Measurements from ENCODE around the gene MPPED2.

Gene MPPED2

DNA sequence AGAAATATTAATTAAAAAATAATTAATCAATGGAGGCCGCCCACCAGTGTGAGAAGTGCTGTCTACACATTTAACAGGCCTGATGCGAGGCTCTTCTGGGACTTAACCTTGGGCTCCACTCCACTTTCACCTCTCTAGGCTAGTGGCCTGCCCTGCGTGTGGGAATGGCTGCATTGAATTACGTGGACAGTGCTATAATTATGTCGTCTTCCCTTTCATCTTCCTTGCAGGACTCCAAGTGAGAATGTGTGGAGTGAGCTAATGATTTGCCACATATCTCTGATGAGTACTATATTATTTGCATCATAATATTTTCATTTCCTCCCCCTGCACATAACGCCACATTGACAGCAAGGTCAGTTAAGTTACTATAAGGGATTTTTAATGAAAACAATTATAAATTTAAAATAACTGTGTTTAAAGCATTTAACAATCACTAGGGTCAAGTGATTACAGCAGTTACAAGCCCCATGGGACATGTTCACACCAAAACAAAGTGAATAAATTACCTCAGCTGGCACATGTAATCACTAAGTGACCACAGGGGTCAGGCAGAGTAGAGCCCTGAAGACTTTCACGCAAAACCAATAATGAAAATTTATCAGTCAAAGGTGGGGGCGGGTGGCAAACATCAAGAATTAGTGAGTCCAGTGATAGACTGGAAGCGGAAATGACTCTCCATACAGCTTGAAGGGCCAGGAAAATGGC lies 63.5 kb downstream of the MPPED2 start:
- no peak for DNase-seq

DNA sequence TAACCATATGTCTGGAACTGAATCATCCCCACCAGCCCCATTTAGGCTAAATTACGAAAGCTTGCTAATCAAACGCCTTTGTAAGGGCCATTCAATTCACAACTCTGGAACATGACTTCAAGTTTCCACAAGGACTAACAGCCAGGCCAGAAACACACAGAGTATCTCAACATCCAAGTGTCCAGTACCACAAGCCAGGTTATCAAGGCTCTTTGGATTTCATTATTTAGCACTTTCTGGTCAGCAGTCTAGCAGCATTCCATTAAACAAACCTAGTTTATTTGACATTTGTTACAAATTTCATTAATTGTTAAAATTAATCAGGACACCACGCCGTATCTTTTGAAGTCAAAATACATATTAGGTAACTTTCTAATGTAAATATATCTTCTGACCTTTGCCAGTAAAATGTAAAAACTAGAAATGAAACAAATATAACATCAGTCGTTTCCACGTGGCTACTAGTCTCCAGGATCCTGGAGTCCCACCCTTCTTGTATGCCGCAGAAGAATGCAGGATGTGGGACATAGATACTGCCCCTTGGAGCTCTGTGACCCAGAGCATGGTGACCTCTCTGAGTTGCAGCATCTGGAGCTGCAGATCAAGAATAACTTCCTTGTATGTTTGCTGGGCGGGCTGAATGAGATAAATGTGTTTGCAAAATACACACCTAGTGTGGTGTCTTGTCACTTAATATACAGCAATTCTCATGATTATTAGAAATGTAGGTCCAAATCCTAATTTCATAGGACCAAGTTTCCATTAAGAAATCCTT lies 64.7 kb downstream of the MPPED2 start:
- DNase-seq = no peak

DNA sequence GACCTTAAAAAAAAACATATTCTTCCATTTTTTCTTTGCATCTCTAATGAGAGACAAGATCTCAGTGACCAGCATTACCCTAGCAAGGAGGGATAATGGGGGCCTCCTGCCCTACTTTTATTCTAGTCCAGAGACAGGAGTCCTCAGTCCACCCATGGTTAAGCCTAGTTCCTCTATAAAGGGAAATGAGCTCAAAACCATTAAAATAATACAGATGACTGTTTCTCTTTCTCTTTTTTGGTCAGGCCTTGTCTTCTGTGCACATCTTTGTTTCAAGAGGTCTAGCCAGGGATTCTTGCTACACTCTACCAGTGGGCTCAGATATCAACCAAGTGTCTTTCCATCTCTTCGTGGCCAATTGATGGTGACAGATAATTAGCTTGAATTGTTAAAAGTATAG lies 73.1 kb downstream of the MPPED2 start:
- DNase-seq = no peak

DNA sequence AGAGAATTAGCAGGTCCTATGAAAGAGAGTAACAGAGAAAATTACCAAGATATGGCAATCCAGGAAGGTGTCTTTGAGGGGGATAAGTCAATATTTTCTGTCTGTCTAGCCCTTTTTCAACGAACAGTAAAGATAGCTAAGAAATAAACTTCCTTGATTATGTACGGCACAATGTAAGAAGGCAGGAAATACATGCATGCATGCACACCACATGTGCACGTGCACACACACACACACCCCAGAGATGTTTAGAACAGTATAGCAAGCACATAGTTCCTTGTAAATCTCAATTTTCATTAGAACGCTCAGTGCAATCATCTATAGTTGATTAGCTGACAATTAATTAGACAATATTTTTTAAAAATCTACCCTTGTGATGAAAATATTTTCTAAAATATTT lies 74.7 kb downstream of the MPPED2 start:
- DNase-seq = no peak

DNA sequence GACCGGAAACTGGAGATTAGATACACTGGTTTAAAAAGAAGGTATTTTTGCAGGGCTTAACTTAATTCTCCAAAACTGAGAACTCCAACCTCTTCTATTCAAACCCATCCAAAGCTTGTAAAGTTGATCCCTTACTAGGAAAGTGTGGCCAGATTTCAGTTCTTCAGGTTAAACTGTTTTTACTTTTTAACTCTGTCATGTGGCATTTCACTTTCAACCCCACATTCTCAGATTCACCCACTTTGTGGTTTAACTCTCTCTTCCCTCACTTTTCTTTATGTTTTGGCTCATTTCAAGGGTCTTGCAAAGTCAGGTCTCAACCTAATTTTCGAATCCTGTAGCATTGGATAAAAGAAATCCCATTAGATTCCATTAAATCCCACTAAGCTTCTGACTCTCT lies 75.4 kb downstream of the MPPED2 start:
- DNase-seq = no peak

DNA sequence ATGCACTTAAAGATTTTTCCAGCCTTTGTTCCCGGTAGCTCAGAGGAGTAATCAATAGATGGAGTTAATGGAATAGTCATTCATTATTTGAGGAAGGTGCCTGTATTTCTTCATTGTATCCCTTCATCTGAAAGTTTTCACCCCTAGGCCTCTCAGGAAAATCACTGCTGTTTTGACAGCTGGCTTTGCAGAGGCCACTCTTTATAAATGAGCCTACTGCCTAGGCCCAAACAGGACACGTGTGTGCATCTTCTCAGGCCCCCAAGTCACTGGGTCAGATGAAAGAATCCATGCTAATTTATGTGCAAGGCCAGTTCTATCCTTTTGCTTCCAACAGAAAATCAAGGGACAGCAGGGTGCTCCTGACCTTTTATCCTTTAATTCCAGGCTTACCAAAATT lies 76.8 kb downstream of the MPPED2 start:
- no peak for DNase-seq

DNA sequence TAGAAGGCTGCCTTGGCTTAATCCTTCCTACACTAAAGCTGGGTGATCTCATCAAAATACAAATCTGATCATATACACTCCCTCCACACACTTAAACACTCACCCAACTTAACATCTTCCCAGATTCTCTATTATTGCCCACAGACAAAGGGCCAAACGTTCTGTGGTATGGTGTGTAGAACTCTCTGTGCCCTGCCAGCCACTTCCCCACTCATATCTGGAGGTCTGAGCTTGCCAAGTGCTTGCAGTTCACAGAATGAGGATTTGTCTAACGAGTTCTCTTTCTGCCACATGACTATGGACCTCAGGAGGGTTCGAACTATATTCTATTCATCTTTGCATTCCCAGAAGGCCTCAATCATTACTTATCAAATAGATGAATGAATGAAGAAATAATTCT lies 77.6 kb downstream of the MPPED2 start:
- no peak for DNase-seq

DNA sequence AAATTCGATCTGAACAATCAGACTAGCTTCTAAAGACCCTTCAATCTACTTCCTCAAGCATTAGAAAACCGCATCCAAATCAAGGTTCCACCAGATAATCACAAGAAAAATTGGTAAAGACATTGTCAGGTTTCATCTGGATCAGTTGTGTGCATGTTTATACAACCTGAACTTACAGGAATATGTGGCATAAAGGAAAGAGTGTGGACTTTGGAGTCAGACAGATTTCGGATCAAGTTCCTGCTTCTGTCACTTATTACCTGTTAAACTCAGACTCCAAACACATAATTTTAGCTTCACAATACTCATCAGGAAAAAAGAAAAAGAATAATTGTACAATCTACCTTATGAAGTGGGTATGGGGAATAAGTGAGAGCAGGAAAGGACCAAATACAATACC lies 80.5 kb downstream of the MPPED2 start:
- no peak for DNase-seq

DNA sequence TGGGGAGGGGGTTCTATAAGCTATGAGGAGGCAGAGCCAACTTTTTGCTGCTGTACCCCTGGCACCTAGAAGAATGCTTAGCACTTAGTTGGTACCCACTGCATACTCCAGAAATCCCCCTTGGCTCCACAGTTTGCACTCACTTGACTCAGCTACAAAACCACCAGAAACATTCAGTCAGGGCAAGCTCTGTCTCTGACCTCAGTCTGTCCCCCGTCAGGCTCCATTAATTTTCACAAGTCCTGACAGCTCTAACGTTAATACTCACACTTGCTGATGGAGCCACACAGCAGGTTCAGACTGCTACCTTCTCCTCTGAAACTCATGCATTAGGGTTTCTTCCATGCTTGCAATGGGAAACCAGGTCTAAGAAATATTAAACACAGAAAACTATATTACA lies 81.7 kb downstream of the MPPED2 start:
- no peak for DNase-seq

DNA sequence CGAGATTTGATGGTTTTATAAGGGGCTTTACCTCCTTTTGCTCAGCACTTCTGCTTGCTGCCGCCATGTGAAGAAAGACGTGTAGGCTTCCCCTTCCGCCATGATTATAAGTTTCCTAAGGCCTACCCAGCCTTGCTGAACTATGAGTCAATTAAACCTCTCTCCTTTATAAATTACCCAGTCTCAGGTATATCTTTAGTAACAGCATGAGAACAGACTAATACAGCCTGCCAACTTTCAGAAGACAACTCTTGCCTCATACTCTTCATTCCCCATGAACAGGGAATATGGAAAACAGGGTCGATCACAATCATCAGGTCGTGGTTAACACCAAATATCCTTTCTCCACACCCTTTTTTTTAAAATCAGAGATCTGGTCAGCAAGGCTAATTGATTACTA lies 83.0 kb downstream of the MPPED2 start:
- DNase-seq = no peak

DNA sequence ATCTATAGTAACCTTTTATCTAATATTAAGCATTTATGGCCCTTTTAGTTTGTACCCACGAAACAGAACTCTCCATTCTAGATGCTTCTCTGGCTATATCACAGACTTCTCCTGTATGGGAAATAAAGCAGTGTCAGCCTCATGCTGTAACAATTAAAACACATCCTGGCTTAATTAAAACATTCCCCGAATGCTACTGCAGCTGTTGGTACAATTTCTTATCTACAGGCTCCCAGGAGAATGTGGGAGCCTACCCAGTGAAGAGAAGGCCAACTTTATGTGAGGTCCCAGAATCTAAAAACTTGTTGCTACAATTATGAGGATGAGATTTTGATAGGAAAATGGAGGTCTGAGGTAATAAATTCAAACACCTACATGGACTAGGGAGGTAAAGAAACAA lies 83.8 kb downstream of the MPPED2 start:
- DNase-seq = no peak

DNA sequence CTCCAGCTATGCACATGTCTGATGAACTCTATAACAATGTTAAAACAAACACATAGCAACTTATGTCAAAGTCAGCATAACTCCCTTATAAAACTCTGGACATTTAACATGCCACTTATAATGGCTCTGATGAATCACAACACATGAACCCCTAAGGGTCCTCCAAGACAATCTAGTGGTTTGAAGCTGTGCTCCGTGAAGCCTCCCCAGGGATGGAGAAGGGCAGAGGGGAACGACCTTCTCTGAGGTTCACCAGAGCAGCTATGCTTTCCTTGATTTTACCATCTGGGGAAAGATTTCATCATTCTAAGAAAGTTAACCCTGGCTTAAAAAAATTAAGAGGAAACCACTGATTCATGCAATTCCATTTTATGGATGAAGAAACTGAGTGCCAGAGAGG lies 84.4 kb downstream of the MPPED2 start:
- no peak for DNase-seq

DNA sequence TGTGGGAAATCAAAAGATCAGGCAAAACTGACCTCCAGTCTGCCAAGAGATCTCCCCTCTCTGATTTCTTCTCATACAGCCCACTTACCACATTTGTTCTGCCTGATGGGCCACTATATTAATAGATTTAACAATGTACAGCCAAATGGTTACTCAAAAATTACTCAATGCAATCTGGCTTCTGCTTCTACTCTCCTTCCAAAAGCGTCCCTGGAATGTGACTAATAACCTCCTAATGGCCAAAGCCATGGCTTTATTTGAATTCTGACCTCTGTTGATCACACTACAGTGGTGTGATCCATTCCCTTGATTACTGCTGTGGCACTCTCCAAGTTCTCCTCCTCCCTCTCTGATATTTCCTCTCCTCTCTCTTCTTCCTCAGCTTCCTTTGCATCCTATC lies 86.2 kb downstream of the MPPED2 start:
- DNase-seq = no peak

DNA sequence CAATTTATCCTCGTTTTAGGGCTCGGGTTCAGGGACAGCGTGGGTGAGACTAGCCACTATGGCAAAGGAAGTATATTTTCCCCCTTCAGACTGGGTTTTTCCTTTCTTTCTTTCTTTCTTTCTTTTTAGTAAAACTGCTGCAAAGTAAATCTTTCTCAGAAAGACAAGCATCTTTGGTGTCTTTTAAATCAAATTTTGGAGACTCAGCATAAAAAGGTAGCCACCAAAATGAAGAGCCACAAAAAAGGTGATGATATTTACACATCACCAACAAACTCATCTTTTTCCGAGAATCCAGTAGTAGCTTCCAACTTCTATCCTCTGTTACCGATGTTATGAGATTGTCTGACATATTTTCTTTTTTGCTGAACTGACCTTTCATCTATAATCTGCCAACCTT lies 88.6 kb downstream of the MPPED2 start:
- no peak for DNase-seq

DNA sequence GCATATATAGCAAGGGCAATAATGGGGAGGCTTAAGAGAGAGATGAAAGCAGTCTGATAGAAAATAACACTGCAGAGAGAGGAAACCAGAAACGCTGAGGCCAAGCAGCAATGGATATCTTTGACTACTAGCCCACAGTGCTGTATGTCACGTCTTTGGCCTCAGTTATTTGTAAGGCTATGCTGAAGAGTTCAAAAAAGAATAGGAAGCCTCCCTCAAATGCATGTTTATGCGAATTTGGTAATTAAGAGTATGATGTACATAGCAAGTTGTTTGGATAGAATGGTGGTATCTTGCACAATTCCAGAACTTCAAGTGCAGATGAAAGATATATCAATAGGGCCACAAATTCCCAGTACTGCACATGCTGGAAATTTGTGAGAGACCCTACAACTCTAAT lies 89.2 kb downstream of the MPPED2 start:
- no peak for DNase-seq

DNA sequence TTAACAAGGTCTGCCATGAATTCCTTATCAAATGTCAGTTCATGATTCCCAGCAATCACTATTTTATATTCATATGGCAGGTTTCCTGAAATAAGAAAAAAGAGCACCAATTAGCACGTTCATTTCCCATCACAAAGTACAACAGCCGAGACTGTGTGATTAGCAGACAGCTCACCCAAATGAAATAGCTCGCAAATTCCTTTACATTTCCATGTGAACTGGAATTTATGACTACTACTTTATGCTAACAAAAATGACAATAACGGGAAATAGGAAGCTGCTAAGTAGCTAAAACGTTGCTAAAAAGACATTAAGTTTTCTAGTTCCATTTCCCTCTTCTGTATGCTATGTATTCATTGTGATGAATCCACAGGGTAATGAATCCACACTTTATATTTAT lies 90.7 kb downstream of the MPPED2 start:
- DNase-seq = no peak

DNA sequence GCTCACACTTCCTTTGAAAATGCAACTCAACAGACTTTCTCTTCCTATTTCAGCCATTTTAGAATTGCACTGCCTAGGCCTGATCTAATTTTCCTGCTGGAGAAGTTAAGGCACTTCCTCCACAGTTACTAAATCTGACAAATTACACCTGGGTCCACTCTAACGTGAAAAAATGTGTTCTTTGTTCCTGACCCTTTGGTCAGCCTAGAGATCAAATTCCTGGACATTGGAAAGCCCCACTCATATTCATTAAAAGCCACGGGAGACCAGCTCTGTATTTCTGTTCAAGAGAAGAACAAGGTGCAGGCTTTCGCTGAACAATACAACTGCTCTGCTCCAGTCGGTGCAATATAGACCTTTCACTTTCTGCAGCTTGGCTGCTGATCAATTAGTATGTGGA lies 96.6 kb downstream of the MPPED2 start:
- no peak for DNase-seq

DNA sequence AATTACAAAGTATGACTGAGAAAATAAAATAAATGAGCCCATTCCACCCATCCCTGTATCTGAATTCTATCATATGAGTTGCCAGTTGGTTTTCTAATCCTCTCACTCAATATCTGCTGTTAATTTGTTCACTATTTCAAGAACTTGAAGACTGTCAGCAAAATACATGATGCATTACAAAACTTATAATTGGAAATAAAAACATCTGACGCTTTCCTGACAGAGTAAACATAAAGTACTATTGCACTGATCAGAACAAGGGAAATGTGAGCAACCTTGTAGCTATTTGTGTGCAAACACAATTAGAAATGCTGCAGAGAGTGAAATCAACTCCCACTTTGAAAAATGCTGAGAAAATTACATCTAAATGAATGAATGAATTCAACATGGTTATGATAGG lies 97.1 kb downstream of the MPPED2 start:
- no peak for DNase-seq

DNA sequence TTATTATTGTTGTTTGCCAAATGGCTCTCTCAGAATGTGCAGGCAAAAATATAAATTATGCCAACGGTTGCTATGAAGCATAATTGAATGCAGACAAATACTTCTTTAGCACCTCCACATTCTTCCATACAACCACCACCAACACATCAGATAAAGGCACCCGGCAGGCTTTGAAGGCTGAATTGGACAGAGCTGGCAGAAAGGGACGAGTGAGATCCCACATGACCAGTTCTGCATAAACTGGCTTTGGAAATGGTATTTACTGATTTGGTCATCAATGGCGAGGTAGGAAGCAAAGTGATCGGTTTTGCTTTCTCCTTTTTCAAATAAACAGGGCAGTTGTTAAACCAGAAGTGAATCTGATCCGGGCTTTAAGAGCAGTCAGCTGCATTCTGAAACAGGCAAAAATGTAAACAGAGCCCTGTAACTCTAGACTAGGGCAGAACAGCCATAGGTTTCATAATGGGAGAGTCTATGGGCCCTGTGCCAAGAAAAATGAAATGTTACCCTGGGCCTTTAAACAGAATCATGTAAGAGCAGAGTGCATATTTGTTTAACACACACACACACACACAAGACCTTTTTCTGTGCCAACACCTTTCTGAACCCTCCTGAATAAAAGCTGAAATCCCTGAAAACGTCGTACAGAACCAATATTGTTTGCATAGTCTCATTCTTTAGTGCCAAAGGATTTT lies 97.7 kb downstream of the MPPED2 start:
- no peak for DNase-seq

DNA sequence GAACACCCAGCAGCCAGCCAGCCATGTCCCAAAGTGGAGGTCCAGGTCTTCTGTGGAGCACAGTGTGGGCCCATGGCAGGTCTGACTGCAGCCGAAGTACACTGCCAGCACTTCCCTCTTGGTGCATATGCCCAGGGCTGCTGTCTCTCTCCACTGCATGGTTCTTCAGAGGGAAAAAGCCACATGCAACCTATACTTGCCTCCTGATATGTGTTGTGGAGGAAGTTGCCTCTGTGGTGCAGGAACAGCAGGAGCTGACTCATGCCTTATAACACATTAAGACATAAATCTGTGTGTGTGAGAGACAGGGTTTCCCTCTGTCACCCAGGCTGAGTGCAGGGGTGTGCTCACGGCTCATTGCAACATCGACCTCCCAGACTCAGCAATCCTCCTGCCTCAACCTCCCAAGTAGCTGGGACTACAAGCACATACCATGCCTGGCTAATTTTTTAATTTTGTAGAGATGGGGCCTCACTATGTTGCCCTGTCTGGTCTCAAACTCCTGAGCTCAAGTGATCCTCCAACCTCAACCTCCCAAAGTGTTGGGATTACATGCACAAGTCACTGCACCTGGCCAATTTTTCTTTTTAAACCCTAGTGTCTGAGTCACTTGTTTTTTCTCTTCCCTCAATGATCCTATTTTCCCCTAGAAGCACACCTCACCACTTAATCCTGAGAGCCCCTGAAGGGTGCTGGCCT lies 98.8 kb downstream of the MPPED2 start:
- DNase-seq = no peak

DNA sequence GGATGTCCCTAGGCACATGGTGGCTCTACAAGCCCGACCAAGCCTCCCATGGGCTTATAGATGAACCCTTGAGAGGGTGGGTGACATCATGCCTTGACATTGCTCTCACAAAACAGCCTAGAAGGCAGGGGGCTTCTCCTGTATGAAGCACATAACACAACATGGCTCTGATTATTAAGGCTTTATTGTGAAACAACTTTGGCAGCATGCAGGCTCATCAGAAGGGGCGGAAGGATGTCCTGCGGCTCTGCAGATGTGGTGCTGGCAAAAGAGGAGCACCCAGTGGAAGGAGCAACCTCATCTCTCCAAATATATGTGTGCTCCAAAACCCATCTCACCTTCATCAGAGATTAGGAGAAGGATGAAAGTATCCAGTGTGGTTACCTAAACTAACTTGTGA lies 100.4 kb downstream of the MPPED2 start:
- DNase-seq = no peak

DNA sequence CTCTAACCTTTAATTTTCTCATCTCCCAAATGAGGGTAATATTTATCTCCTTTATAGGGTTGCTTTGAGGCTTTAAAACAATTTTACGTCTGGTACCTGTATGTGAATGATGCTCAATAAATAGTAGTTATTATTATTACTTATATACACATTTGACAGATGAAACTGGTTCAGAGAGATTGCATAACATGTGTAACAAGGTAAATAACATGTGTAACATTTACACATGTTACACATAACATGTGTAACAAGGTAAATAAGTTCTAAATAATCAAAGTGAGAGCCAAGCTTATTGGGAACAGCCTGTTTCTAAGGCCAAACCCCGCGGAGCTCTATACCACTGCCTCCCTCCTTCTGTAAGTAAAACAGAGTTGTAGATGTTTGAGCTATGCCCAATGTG lies 100.9 kb downstream of the MPPED2 start:
- DNase-seq = no peak

DNA sequence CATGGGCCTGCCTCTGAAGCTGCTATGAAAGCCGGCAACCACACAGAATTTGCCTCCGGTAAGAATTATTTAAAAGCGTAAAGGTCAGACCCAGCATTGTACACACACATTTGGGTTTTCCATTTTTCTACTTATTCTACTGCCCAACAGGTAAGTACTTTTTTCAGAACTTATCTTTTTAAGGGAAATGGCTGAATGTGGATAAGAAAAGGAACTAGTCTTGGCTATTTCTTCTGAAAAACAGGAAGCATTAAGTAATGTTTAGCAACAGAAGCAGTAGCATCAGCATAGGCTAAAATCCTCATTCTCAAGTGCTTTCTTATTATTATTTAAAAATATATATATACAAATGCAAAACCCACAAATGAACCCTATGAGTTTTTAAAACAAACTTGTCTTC lies 103.1 kb downstream of the MPPED2 start:
- DNase-seq = no peak

DNA sequence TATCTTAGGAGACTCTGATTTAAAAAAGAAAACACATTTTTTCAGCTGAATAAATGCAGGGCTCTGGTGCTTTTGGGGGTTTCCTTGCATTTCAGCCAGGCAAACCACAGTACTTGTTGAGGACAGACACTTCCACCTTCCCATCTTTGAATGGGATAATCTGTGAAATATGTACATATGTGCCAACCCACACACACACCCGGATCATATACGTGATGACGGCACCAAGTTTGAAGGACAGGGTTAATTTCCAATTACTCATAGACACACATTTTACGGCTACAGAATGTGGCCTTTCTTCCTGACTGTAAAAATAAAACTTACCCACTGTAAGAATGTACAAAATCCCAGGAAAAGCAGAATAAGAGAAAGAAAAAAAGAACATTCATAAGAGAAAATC lies 104.4 kb downstream of the MPPED2 start:
- DNase-seq = no peak

All from stimulated activated CD4-positive, alpha-beta T cell treated with anti-CD3 and anti-CD28 coated beads, Interleukin-4, amount 100 ng/mL, for 24 hours (primary cell).